Uterus (tissue), 4 donors: ENCODE measurements around the gene MAP2K2. TPM values are rescaled to one million over a fixed set of nuclear protein-coding genes. Genes with fewer than 3 reads are reported as not detected.
A peak's percentile ranks its signal among the peaks of the same experiment; 100 is the strongest.

ENCODE experiments used
- DNase-seq, 2 donors: peaks; one replicate each; pipeline ENCODE4 v3.0.0-alpha.2; 2019 to 2020
- H3K27ac ChIP-seq, 2 donors: fragments of 200-600 bp; sonication (generic); 1 replicate in 1 of 2; 2 replicates in 1 of 2; pipeline ENCODE4 v1.5.1; 2016 to 2018
- H3K27me3 ChIP-seq, 2 donors: fragments of 200-600 bp; sonication (generic); one replicate each; pipeline ENCODE4 v1.5.1; 2018 to 2019; ENCODE audit warnings: control low read depth in 1 of 2
- H3K36me3 ChIP-seq, 2 donors: fragments of 200-600 bp; sonication (generic); one replicate each; pipeline ENCODE4 v1.5.1; 2019; ENCODE audit warnings: control low read depth in 1 of 2
- H3K4me1 ChIP-seq, 2 donors: fragments of 200-600 bp; sonication (generic); one replicate each; pipeline ENCODE4 v1.5.1; 2018 to 2019; ENCODE audit warnings: control low read depth in 1 of 2
- H3K4me3 ChIP-seq, 2 donors: fragments of 200-600 bp; sonication (generic); 1 replicate in 1 of 2; 2 replicates in 1 of 2; pipeline ENCODE4 v1.5.1; 2018 to 2019; ENCODE audit warnings: mild to moderate bottlenecking in 1 of 2
- H3K9me3 ChIP-seq, 2 donors: fragments of 200-600 bp; sonication (generic); one replicate each; pipeline ENCODE4 v1.5.1; 2019; ENCODE audit warnings: control low read depth in 1 of 2
- CTCF ChIP-seq, 4 experiments: fragments of 200-600 bp in 2 of 4; fragments of 450-650 bp in 2 of 4; sonication (generic) in 2 of 4; IDR thresholded peaks; one replicate each; pipeline ENCODE4 v1.5.1; 2016 to 2019; ENCODE audit warnings: antibody characterized with exemption in 4 of 4, mild to moderate bottlenecking in 2 of 4, moderate library complexity in 1 of 4
- POLR2A ChIP-seq, 2 donors: fragments of 450-650 bp; IDR thresholded peaks; one replicate each; pipeline ENCODE4 v1.6.1; 2016; ENCODE audit warnings: antibody characterized with exemption in 2 of 2, mild to moderate bottlenecking in 1 of 2, moderate library complexity in 1 of 2
- intact Hi-C: fragments of 100-400 bp; cut with DNase I; formaldehyde crosslinking; loops from one replicate; pipeline ENCODE4 v1.15.1; 2023; ENCODE audit warnings: low total_unique reads
- total RNA-seq, 4 donors: library from RNA; depleted of rRNA in 3 of 4; stranded (reverse); fragments of >200 nt in 3 of 4; gene quantifications; one replicate each; pipeline versions ENCODE4 v1.1.0 to v1.2.4, GENCODE V29; 2014 to 2023
- donor health status: DM: yes; HTN: yes; CAD: no.

MAP2K2 gene
- total RNA-seq, 4 donors from 2014 or later, result 7.4 to 105 (median 82.4) TPM

GRCh38 chr19:4064496-4065260 lies 59.2 kb downstream of the MAP2K2 start:
- intact Hi-C loops, result no loop called here
- no peaks in the 10 kb centered on the region for H3K27me3 ChIP-seq
- no peaks in the 10 kb centered on the region for H3K9me3 ChIP-seq
- peak overlapping the region; percentile 98 for H3K27ac ChIP-seq
- no peaks in the 10 kb centered on the region for H3K36me3 ChIP-seq
- DNase-seq, result peak; percentile 73
- H3K4me3 ChIP-seq, result peak overlapping the region; percentile 36 to 72
- peaks cover 11 to 38% of the 10 kb centered on the region in 2 donors for H3K4me1 ChIP-seq
- TF ChIP-seq POLR2A (IDR thresholded peaks at IDR 0.05), result no peak
- no peak for TF ChIP-seq CTCF (IDR thresholded peaks at IDR 0.05)

GRCh38 chr19:4064149-4064495 lies 59.8 kb downstream of the MAP2K2 start:
- TF ChIP-seq CTCF (IDR thresholded peaks at IDR 0.05) (no peak), POLR2A (IDR thresholded peaks at IDR 0.05) (no peak)
- DNase-seq, result peak in 1 of 2 donors; percentile 59
- Histone ChIP-seq H3K27ac (peak overlapping the region; percentile 98), H3K27me3 (no peaks in the 10 kb centered on the region), H3K9me3 (no peaks in the 10 kb centered on the region), H3K4me3 (peak overlapping the region; percentile 36 to 72), H3K36me3 (no peaks in the 10 kb centered on the region), H3K4me1 (peaks cover 11 to 43% of the 10 kb centered on the region in 2 donors)
- intact Hi-C loops, result no loop called here

GRCh38 chr19:4063369-4064148 lies 60.4 kb downstream of the MAP2K2 start:
- no peak for DNase-seq
- intact Hi-C loops, result no loop called here
- peak overlapping the region; percentile 98 for H3K27ac ChIP-seq
- H3K4me1 ChIP-seq, result peaks cover 11 to 49% of the 10 kb centered on the region in 2 donors
- no peaks in the 10 kb centered on the region for H3K27me3 ChIP-seq
- no peaks in the 10 kb centered on the region for H3K36me3 ChIP-seq
- peak overlapping the region; percentile 36 to 72 for H3K4me3 ChIP-seq
- TF ChIP-seq POLR2A (IDR thresholded peaks at IDR 0.05), result peak in 1 of 2 donors; percentile 11
- no peak for TF ChIP-seq CTCF (IDR thresholded peaks at IDR 0.05)
- no peaks in the 10 kb centered on the region for H3K9me3 ChIP-seq

- peak overlapping the region in 1 of 2 donors; percentile 72 for H3K4me3 ChIP-seq
- peak overlapping the region; percentile 98 for H3K27ac ChIP-seq
- H3K27me3 ChIP-seq, result no peaks in the 10 kb centered on the region
- intact Hi-C loops, result no loop called here
- TF ChIP-seq POLR2A (IDR thresholded peaks at IDR 0.05), result no peak
- no peak for TF ChIP-seq CTCF (IDR thresholded peaks at IDR 0.05)
- H3K36me3 ChIP-seq, result no peaks in the 10 kb centered on the region
- peaks cover 11 to 56% of the 10 kb centered on the region in 2 donors for H3K4me1 ChIP-seq
- DNase-seq, result peak in 1 of 2 donors; percentile 27
- H3K9me3 ChIP-seq, result no peaks in the 10 kb centered on the region
Observed at GRCh38 chr19:4062419-4063368, 61.2 kb downstream of the MAP2K2 start.
